GM12891 (cell line): ENCODE measurements around the gene EBI3.
"Not testable (repeated sequence)": the region's sequence is repeated elsewhere in the genome, so short reads cannot be mapped to it uniquely, and the experiment has no call there.

Experiments used
- PAX5 ChIP-seq: IDR thresholded peaks from 2 replicates; pipeline ENCODE4 v1.6.1; 2011; ENCODE audit warnings: low read length, moderate library complexity, mild to moderate bottlenecking; ENCODE audit not compliant: insufficient read depth, severe bottlenecking
- POLR2A ChIP-seq: IDR thresholded peaks from 2 replicates; pipeline ENCODE4 v1.6.1; 2011; ENCODE audit warnings: low read depth, low read length, control low read depth
- POLR2AphosphoS5 ChIP-seq: IDR thresholded peaks from 2 replicates; pipeline ENCODE4 v1.6.1; 2011; ENCODE audit warnings: low read depth, low read length, control low read depth
- SPI1 ChIP-seq: IDR thresholded peaks from 2 replicates; pipeline ENCODE4 v1.6.1; 2011; ENCODE audit warnings: low read depth, low read length, control low read depth
- TAF1 ChIP-seq: IDR thresholded peaks from 2 replicates; pipeline ENCODE4 v1.6.1; 2011; ENCODE audit warnings: low read depth, low read length, control low read depth

GRCh38 chr19:4274321-4274686, 45.0 kb downstream of the EBI3 start:
- not testable (repeated sequence) for TF ChIP-seq POLR2A, TAF1, POLR2AphosphoS5, SPI1, PAX5
